Measurements from ENCODE around the gene CYP1A1.

Gene CYP1A1, protein sequence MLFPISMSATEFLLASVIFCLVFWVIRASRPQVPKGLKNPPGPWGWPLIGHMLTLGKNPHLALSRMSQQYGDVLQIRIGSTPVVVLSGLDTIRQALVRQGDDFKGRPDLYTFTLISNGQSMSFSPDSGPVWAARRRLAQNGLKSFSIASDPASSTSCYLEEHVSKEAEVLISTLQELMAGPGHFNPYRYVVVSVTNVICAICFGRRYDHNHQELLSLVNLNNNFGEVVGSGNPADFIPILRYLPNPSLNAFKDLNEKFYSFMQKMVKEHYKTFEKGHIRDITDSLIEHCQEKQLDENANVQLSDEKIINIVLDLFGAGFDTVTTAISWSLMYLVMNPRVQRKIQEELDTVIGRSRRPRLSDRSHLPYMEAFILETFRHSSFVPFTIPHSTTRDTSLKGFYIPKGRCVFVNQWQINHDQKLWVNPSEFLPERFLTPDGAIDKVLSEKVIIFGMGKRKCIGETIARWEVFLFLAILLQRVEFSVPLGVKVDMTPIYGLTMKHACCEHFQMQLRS

DNA sequence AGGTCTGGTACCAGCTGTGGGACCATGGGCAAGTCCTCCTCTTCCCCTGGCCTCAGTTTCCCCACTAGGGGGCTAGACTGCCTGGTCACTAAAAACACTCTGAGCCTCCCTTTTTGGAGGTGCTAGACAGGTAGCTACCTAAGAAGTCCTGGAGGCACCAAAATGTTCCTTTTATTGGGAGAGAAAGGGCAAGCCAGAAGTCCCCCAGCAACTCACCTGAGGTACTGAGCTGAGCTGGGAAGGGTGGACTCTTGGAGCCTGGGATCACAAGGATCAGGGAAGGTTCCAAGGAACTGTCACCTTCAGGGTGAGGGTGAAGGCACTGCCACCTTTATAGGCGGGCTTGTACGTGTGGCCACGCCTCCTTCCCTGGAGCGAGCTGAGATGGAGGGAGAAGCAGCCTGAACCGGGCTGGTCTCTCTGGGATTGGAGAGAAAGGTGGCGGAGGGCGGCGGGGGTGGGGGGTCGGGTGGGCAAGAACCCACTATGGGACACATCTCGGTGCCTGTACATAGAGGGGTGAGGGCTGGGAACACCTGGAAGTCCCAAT lies at the start of gene CYP1A1:
Gene CYP1A1 (minus strand): TSS at position 304 of the 550 bp plus-strand sequence. CDS start 2,431 bp downstream, outside the sequence.
- peak; percentile 14 to 25 for DNase-seq (ENCODE audit: low read depth in 1 of 2, low spot score in 1 of 2)

DNA sequence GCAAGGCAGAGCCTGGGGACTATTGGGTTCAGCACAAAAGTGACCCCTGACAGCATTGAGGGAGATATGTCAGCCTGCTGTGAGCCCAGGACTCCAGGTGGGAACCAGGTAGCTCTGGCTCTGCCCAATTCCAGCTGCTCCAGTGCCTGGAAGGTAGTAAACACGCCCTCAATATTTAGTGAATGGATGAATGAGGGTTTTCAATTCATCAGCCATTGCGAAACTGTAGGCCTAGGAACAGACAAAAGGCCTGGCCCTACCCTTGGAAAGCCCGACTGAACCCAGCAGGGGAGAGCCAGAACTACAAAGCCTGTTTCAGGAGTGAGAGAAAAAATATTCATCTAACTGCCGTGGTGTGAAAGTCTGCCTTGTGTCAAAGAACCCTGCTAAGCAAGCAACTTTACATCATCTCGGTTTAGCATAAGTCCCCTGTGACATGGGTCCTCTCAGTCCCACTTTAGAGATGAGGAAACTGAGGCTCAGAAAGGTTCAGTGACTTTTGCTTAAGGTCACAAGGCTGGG lies 48.5 kb upstream of the CYP1A1 start:
- DNase-seq (ENCODE audit: low read depth in 1 of 2, low spot score in 1 of 2), result no peak

DNA sequence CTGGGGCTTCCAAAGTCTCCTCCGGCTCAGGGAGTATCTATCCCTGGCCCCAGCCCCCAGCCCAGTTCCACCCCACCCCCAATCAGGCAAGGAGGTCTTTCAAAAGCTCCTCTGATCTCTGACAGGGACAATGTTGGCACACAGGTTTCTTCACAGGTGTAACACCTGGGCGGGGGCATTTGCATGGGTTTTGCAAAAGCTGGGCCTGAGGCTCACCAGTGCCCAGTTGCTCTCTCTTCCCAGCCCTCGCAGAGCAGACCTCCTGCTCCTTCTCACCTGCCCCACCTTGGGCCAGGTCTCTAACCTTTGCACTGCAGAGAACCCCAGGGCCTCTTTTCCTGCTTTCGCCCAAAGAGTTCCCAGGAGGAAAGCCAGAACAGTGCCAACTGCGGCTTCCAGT lies 48.0 kb upstream of the CYP1A1 start:
- DNase-seq (ENCODE audit: low read depth in 1 of 2, low spot score in 1 of 2), result no peak

DNA sequence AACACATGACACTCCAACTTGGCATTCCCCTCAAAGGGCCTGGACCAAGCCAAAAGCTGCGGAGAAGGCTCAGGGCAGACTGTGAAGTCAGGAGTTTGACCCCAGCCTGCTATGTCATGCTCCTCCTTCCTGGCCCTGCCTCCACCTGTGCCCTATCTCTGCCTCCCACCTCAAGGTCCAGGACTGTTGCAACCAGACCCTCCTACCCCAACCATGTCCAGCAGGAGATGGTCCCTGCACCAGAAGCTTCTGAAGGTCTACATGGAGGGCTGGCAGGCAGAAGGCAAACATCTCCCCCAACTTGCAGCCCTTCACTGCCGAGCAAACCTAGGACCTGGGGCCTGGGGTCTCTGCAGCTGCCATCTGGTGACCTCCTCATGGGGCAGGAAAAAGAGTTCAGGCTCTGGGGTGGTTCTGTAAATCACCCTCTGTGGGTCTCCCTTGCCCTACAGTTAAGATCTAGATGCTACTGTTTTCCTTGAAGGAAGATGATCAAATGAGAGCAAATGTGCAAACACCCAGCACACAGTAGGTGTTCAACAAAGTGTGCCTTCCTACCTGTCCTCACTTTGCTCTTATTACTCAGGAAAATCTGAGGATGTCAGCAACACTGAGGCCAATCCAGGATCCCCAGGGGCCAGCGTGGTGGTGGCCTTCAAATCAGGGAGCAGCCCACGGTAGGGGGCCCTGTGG lies 45.0 kb upstream of the CYP1A1 start:
- DNase-seq (ENCODE audit: low read depth in 1 of 2, low spot score in 1 of 2), result no peak

DNA sequence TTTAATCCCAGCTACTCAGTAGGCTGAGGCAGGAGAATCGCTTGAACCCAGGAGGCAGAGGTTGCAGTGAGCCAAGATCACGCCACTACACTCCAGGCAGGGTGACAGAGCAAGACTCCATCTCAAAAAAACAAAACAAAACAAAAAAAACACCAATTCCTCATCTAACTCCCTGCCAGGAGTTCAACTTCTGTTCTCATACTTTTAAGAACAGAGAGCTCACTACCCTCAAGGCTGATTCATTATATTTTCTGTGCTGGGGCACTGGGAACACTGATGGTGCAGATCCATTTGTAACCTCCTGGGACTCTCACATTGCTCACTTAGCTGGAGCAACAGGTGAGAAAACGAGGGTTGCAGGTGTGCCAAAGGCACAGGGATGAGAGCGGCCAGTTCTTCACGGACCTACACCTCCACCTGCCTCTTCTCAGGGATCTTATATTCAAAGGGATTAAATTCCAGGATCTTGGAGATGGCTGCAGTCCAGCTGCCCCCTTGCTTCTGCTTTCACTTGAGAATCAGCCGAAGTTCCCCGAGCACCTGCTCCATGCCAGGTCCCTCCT lies 44.2 kb upstream of the CYP1A1 start:
- no peak for DNase-seq (ENCODE audit: low read depth in 1 of 2, low spot score in 1 of 2)

DNA sequence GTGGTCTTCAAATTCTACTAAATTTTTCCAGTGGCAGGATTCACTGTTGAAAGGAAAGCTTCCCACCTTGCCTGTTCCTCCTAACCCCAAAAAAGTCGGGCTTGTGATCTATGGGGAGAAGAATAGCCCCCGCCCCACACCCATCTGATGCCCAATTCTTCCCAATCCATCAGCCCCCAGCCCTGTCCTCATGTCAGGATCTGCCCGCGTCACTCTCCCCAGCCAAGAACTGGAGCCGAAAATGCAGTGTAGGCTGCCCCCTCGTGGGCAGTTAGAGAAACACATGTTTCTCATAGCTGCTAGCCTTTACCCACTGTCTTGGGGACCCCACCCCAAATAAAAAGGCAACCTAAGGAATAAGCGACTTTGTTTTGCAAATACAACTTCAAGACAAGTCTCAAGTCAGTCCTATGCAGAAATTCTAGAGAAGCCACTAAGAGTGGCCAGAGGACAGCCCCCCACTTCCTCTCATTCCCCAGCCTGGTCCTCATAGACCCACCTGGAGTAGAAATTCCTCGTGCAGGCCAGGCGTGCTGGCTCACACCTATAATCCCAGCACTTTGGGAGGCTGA lies 43.5 kb upstream of the CYP1A1 start:
- DNase-seq (ENCODE audit: low read depth in 1 of 2, low spot score in 1 of 2), result no peak

DNA sequence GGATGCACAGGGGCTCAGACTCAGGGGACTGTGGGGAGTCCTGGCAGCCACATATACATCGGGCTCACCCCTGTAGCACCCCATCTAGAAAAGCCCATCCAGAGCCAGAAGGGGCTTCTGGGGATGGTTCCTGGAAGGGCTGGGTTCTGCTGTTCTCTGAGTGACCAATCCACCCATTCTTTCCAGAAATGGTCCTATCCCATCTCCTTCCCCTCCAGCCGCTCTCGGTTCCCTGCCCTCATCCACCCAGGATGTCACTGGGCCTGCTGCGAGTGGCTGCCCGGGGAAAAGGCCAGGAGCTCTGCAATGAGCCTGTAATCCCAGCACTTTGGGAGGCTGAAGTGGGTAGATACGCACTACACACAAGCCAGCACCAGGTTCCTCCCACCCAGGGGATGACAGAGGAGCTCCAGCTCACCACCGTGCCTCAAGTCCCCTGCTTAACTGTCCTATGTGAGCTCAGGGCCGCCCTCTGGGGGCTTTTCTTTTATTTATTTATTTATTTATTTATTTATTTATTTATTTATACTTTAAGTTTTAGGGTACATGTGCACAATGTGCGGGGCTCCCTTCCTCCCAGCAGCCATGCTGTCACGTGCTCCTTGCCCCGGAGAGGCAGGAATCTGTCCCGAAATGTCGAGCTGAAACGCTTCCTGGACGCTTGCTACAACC lies 42.9 kb upstream of the CYP1A1 start:
- no peak for DNase-seq (ENCODE audit: low read depth in 1 of 2, low spot score in 1 of 2)

DNA sequence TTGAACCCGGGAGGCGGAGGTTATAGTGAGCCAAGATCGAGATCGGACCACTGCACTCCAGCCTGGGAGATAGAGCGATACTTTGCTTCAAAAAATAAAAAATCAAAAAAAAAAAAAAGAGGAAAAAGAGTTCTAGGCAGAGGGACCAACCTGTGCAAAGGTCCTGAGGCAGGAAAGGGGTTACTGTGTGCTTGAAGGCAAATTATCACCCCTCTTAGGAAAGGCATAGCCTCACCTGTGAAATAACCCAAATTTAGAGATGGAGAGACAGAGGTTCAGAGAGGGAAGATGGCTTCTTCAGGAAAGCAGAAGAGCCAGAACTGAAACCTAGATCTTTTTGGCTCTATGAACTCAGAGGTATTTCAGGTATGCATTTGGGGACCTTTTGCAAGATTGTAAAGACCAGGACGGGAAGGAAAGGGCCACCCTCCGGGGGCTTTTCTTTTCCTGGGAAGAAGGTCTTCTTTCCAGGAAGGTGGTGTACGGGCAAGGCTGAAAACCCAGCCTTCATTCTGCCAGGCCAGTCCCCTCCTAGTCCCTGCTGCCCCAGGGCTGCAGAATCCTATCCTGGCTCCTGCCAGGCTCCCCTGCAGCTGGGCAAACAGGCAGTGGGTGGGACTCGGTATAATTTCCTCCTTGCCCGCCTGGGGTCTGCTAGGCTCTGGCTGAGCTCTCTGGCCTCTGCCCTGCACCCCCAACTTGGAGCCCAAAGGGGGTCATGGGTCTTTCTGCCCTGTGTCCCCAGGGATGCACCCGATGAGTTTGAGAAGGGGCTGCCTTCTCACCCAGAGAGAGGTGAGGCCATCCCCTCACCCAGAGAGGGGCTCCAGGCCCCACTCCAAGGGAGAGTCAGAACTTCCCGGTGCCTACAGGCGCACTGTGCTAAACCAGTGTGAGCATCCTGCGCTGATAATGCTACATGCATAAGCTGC lies 42.1 kb upstream of the CYP1A1 start:
- DNase-seq (ENCODE audit: low read depth in 1 of 2, low spot score in 1 of 2), result no peak

DNA sequence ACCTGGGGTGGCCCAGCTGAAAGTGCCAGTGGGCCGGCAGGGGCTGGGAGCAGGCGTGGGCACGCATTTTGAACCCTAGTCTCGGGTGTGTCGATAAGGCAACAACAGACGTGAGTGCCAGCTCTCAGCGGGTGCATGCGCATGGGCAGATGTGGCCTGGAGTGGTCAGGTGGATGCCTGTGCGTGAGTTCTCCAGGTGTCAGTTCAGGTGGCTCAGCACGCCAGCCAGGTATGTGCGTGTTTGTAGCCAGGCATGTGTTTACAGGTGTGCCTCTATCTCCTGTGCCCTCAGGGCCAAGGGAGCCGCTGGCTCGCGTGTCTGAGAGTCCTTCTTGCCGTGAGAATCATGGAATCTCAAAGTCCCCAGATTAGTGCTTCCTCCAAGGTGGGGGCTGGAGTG lies 38.1 kb upstream of the CYP1A1 start:
- no peak for DNase-seq (ENCODE audit: low read depth in 1 of 2, low spot score in 1 of 2)

DNA sequence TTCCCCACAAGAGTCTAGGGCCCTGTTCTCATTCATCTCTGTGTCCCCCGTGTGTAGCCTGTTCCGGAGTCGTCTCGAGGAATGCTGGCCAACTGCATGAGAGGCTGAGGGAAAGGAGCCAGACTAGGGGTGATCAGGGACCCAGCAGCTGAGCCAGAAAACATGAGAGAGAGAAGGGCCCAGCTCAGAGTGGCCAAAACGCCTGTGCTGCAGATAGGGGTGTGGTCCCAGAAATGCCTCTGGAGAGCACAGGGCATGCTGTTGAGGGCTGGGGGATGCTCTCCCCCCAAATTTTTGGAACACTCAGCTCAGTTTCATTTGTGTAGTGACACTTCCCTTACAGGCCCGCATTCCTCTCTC lies 37.4 kb upstream of the CYP1A1 start:
- DNase-seq (ENCODE audit: low read depth in 1 of 2, low spot score in 1 of 2), result no peak

DNA sequence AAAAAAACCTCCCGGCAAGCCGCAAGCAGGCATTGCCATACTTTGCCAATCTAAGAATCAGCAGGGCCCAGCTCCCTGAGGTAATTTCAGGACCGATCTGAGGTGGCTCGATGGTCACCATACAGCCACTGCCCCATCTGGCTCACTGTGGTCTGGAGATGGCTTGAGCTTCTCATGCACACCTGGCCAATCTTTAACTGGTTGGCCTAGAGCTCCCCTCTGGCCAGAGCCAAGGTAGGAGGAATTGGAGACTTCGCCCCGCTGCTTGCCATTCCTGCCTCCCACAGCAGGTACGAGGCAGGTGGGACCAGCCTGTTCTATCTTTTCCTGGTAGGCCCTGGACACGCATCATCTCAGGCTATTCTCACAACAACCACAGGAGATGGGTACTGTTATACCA lies 33.4 kb upstream of the CYP1A1 start:
- DNase-seq (ENCODE audit: low read depth in 1 of 2, low spot score in 1 of 2), result no peak

DNA sequence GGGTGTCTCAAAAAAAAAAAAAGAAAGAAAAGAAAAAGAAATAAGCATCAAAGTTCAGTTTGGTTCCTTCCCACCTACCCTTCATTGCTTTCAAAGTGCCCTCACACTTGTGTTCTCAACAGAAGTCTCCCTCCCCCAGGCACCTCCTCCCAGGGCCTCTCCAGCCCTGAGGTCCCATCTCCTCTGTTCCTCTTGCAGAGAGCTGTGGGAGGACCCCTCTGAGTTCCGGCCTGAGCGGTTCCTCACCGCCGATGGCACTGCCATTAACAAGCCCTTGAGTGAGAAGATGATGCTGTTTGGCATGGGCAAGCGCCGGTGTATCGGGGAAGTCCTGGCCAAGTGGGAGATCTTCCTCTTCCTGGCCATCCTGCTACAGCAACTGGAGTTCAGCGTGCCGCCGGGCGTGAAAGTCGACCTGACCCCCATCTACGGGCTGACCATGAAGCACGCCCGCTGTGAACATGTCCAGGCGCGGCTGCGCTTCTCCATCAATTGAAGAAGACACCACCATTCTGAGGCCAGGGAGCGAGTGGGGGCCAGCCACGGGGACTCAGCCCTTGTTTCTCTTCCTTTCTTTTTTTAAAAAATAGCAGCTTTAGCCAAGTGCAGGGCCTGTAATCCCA lies 29.4 kb upstream of the CYP1A1 start:
- DNase-seq (ENCODE audit: low read depth in 1 of 2, low spot score in 1 of 2), result no peak

DNA sequence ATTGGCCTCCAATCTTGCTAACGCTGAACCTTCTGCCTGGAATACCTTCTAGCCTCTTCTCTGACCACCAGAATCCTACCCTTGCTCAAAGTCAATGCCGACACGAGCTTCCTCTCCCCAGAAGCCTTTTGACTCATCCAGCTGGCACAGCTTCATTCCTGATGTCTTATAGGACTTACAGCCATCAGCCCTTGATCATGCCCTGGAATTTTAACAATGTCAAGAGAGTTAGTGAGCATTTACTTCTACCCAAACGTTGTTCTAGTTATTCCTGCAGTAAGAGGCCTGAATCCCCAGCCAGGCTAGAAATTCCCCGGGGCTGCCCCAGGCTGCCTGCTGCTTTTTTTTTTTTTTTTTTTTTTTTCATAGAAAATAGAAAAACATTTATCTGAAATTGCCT lies 27.2 kb upstream of the CYP1A1 start:
- DNase-seq (ENCODE audit: low read depth in 1 of 2, low spot score in 1 of 2), result no peak

DNA sequence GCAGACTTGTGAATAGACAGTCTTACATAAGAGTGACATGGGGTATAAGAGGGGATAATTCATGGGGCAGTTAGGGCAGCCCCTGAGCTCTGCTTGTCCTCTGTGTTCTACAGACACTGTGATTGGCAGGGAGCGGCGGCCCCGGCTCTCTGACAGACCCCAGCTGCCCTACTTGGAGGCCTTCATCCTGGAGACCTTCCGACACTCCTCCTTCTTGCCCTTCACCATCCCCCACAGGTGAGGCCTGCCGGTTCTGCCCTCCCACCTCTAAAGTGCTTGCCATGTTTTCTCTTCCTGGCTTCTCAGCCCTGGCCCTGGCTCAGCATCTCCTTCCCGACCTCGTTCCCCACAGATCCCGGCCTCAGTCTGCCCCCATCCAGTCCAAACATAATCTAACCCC lies 26.7 kb upstream of the CYP1A1 start:
- no peak for DNase-seq (ENCODE audit: low read depth in 1 of 2, low spot score in 1 of 2)

DNA sequence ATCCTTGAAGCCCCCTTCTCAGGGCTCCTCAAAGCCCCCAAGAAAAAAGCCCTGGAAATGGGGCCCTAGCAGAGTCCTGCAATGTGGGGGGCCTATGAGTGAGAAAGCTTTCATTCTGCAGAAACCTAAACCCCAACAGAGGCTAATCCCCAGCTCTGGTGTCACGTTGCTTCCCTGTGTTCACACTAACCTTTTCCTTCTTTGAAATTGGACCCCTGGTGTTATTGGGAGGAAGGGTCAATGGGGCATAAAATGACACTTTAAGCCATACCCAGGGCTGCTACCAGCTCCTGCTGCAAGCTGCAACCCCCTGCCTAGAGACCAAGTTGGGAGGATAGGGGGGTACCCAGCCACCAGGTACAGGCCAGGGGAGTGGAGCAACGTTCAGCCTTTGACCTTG lies 25.4 kb upstream of the CYP1A1 start:
- no peak for DNase-seq (ENCODE audit: low read depth in 1 of 2, low spot score in 1 of 2)

DNA sequence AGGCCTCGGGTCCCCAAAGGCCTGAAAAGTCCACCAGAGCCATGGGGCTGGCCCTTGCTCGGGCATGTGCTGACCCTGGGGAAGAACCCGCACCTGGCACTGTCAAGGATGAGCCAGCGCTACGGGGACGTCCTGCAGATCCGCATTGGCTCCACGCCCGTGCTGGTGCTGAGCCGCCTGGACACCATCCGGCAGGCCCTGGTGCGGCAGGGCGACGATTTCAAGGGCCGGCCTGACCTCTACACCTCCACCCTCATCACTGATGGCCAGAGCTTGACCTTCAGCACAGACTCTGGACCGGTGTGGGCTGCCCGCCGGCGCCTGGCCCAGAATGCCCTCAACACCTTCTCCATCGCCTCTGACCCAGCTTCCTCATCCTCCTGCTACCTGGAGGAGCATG lies 24.5 kb upstream of the CYP1A1 start:
- no peak for DNase-seq (ENCODE audit: low read depth in 1 of 2, low spot score in 1 of 2)

DNA sequence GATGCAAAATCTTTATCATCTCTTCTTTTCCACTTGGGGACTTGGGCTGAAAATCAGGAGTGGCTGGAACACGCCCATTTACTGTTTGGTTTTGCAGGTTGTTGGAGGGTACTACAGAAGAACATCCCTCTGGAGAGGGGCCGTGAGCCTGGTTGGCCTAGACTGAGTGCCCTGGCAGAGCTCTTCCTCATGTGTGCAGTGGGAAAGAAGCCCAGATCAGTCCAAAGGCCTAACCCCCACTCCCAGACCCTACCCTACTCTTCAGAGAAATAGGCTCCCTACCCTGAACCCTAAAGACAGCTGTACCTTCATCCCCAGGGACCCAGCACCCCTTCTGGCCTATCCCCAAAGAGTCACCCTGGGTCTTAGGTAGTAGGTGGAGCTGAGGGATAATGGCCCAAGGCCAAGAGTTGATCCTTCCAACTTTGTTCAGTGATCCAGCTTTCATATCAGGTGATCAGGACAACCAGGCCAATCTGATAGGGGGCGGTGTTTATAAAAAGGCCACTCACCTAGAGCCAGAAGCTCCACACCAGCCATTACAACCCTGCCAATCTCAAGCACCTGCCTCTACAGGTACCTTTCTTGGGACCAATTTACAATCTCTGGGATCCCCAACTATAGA lies 23.1 kb upstream of the CYP1A1 start, which contains the start of gene CYP1A2:
Gene CYP1A2 (plus strand): TSS at position 524 of the 625 bp plus-strand sequence. CDS start 894 bp downstream, outside the sequence.
- no peak for DNase-seq (ENCODE audit: low read depth in 1 of 2, low spot score in 1 of 2)

DNA sequence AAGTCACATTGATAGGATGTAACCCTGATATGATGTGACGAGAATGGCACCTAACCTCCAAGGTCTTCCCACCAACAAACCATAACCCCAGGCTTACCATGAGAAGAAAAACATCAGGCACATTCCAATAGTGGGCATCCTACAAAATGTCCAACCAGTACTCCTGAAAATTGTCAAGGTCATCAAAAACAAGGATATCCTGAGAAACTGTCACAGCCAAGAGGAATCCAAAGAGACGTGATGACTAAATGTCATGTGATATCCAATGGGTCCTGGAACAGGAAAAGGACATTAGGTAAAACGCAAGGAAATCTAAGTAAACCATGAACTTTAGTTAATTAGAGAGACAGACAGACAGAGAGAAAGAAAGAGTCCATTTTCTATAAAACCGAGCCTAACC lies 21.1 kb upstream of the CYP1A1 start:
- no peak for DNase-seq (ENCODE audit: low read depth in 1 of 2, low spot score in 1 of 2)

DNA sequence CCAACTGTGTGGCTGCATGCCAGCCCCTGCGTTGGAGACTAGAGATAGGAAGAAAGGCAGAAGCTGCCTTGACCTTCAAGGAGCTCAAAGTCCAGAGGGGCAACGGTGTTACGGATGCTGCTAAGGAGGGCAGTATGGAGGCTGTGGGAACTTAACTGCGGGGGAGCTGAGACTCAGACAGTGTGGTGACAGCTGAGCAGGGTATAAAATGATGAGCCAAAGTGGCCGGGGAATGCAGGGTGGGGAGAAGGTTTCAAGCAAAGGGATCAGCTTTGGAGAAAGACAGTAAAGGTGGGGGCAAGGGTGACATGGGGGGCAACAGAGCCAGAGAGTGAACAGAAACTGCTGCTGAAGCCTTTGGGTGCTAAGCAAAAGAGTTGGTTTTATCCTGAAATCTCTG lies 17.1 kb upstream of the CYP1A1 start:
- DNase-seq (ENCODE audit: low read depth in 1 of 2, low spot score in 1 of 2), result no peak
